Measurements from ENCODE around the gene ZNF609.

- TF ChIP-seq TAF1 (IDR thresholded peaks at IDR 0.05; ENCODE audit: borderline replicate concordance, low read depth, low read length) (no peak), POLR2A (IDR thresholded peaks at IDR 0.05; ENCODE audit: low read depth, low read length) (no peak), POLR2AphosphoS5 (IDR thresholded peaks at IDR 0.05; ENCODE audit: low read depth, low read length) (no peak)
Measured at GRCh38 chr15:64618138-64618537, 157.8 kb downstream of the ZNF609 start.

Data from GM12892 (cell line).